Eye (tissue), 1 donor: ENCODE results near the gene FXYD3.

ENCODE experiments used
- DNase-seq: peaks from one replicate; pipeline ENCODE4 v3.0.0-alpha.2; 2015

The FXYD3 gene

GRCh38 chr19:35164418-35164817 is 48.8 kb downstream of the FXYD3 start:
- no peak for DNase-seq

GRCh38 chr19:35165200-35166058 is 49.8 kb downstream of the FXYD3 start:
- DNase-seq: no peak

- DNase-seq: no peak
These were observed 50.8 kb downstream of the FXYD3 start for GRCh38 chr19:35166100-35167063.

GRCh38 chr19:35167251-35168119 is 51.9 kb downstream of the FXYD3 start:
- DNase-seq: no peak

GRCh38 chr19:35168196-35168595 is 52.6 kb downstream of the FXYD3 start:
- DNase-seq: no peak

- no peak for DNase-seq
These were observed 53.8 kb downstream of the FXYD3 start for GRCh38 chr19:35169221-35169995.

- DNase-seq: no peak
These were observed 54.9 kb downstream of the FXYD3 start for GRCh38 chr19:35170359-35171061.

GRCh38 chr19:35171730-35172129 is 56.1 kb downstream of the FXYD3 start:
- no peak for DNase-seq
